ENCODE data around the gene GCLM. TPM values are rescaled to one million over a fixed set of nuclear protein-coding genes. Genes with fewer than 3 reads are reported as not detected.

Gene GCLM
- total RNA-seq (2021) (10.8 to 14.1 TPM (median 11.5 TPM) in 3 replicates), Bru-seq, nascent RNA (percentile 74 among the genes with signal in this experiment)
- long read RNA-seq, experiment 1, full-length matches to known transcripts = 64 of 75 reads
- long read RNA-seq, experiment 1, partial matches to known transcripts = 1 of 75 reads
- long read RNA-seq, experiment 1, other reads (novel, unspliced or antisense) = 10 of 75 reads
- long read RNA-seq, experiment 2, full-length matches to known transcripts = 10 of 17 reads
- long read RNA-seq, experiment 2, partial matches to known transcripts = 1 of 17 reads
- long read RNA-seq, experiment 2, other reads (novel, unspliced or antisense) = 6 of 17 reads
- long read RNA-seq, experiment 3, full-length matches to known transcripts = 1 of 1 reads
- long read RNA-seq, experiment 3, partial matches to known transcripts = 0 of 1 reads
- long read RNA-seq, experiment 3, other reads (novel, unspliced or antisense) = 0 of 1 reads

DNA sequence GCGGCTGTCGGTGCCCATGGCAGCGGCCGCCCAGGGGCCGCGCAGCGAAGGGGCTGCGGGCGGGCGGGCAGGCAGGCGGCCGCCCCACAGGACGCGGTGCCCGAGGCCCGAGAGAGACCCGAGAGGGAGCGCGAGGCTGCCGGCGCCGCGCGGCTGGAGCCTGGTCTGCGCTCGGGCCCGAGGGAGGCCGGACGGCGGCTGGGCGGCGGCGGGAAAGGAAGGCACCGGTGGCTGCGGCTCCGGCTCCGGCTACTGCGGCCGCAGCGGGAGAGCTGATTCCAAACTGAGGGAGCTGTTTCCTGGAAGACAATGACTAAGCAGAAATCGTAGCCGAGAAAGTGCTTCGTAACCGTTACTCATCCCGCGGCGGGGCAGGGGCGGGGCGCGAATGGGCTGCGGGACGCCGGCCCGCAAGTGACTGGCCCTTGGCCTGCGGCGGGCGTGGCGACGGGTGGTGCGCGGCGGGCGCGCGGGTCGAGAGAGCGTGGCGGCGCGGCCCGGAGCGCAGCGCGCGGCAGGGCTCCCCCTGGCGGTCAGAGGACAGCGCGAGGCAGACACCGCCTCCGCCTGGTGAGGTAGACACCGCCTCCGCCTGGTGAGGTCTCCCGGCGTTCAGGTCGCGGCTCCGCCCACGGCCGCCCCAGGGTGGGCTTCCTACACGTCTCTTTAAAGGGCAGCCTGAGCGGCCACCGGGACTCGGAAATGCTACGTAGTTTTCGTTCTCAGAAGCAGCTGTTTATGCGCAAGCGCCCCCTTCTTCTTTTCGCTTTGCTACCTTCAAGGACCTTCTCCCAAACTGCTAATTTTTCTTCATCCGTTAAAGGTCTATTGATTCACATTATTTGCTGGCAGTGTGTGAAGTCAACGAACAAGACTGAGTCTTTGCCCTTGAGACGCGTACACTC lies at the start of gene GCLM:
TSS of gene GCLM (minus strand) at position 285 of the 905 bp plus-strand sequence. CDS start at position 18, 267 bp downstream.
- ATAC-seq (peak; percentile 93), DNase-seq (ENCODE audit: low spot score) (peak; percentile 93)
- peaks cover 22% of the 10 kb centered on the region for H3K27me3 Mint-ChIP-seq (ENCODE audit: low read depth)
- CTCF ChIA-PET = interaction anchor here (0.6 to 2.2 kb wide), 17 partner anchors 10 to 462 kb away, joined by 3 to 21 read pairs (median 4); partner anchors contain the start of gene DNTTIP2
- H3K27ac Mint-ChIP-seq = peak within 1 kb of the TSS; percentile 33; the same call in 1 of the 2 replicates
- H3K4me1 Mint-ChIP-seq = peaks cover 27% of the 10 kb centered on the region
- POLR2A ChIA-PET = interaction anchor here (2.1 kb wide), 1 partner anchor 30 kb away, joined by 8 read pairs; the partner anchor contains the start of gene DNTTIP2
- H3K9me3 Mint-ChIP-seq = no peaks in the 10 kb centered on the region
- H3K36me3 Mint-ChIP-seq = no peaks in the 10 kb centered on the region
- peak within 1 kb of the TSS; percentile 82 for H3K4me3 Mint-ChIP-seq
- TF ChIP-seq ARID4B (CRISPR knock-in tag; IDR thresholded peaks at IDR 0.05; ENCODE audit: borderline replicate concordance) (no peak), ZNF232 (CRISPR knock-in tag; IDR thresholded peaks at IDR 0.05) (no peak), ESRRA (CRISPR knock-in tag; IDR thresholded peaks at IDR 0.05; ENCODE audit: borderline replicate concordance) (no peak), ELF4 (CRISPR knock-in tag; IDR thresholded peaks at IDR 0.05; ENCODE audit: low read depth) (no peak), TP53 (CRISPR knock-in tag; IDR thresholded peaks at IDR 0.05) (peak; percentile 83; the same call in 1 of the 2 replicates), NFYB (CRISPR knock-in tag; conservative IDR thresholded peaks at IDR 0.05; ENCODE audit: low read depth) (no peak), MYBL2 (CRISPR knock-in tag; IDR thresholded peaks at IDR 0.05) (no peak), NFE2L1 (CRISPR knock-in tag; IDR thresholded peaks at IDR 0.05) (peak; percentile 77; the same call in 1 of the 2 replicates), TCF7 (CRISPR knock-in tag; IDR thresholded peaks at IDR 0.05; ENCODE audit: low read depth) (0 out of 2 replicates have a peak, but pooled peaks have one; percentile 13), ZNF263 (CRISPR knock-in tag; IDR thresholded peaks at IDR 0.05; ENCODE audit: low read depth) (no peak), MXD4 (CRISPR knock-in tag; IDR thresholded peaks at IDR 0.05; ENCODE audit: borderline replicate concordance) (no peak), EMX1 (CRISPR knock-in tag; IDR thresholded peaks at IDR 0.05) (no peak), HMGXB4 (CRISPR knock-in tag; IDR thresholded peaks at IDR 0.05) (0 out of 2 replicates have a peak, but pooled peaks have one; percentile 64), ZNF317 (CRISPR knock-in tag; IDR thresholded peaks at IDR 0.05; ENCODE audit: borderline replicate concordance, low read depth) (no peak), E2F1 (CRISPR knock-in tag; IDR thresholded peaks at IDR 0.05) (no peak), GABPB1 (CRISPR knock-in tag; IDR thresholded peaks at IDR 0.05) (peak; percentile 66; the same call in 1 of the 2 replicates), ZNF281 (CRISPR knock-in tag; IDR thresholded peaks at IDR 0.05) (no peak), SMAD3 (CRISPR knock-in tag; IDR thresholded peaks at IDR 0.05; ENCODE audit: borderline replicate concordance) (0 out of 2 replicates have a peak, but pooled peaks have one; percentile 43)
- TF ChIP-seq, protein P1, sequence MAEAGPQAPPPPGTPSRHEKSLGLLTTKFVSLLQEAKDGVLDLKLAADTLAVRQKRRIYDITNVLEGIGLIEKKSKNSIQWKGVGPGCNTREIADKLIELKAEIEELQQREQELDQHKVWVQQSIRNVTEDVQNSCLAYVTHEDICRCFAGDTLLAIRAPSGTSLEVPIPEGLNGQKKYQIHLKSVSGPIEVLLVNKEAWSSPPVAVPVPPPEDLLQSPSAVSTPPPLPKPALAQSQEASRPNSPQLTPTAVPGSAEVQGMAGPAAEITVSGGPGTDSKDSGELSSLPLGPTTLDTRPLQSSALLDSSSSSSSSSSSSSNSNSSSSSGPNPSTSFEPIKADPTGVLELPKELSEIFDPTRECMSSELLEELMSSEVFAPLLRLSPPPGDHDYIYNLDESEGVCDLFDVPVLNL (CRISPR knock-in tag; IDR thresholded peaks at IDR 0.05; ENCODE audit: borderline replicate concordance, low read depth) = no peak
- TF ChIP-seq, protein P2, sequence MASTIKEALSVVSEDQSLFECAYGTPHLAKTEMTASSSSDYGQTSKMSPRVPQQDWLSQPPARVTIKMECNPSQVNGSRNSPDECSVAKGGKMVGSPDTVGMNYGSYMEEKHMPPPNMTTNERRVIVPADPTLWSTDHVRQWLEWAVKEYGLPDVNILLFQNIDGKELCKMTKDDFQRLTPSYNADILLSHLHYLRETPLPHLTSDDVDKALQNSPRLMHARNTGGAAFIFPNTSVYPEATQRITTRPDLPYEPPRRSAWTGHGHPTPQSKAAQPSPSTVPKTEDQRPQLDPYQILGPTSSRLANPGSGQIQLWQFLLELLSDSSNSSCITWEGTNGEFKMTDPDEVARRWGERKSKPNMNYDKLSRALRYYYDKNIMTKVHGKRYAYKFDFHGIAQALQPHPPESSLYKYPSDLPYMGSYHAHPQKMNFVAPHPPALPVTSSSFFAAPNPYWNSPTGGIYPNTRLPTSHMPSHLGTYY (CRISPR knock-in tag; IDR thresholded peaks at IDR 0.05) = no peak
